ENCODE data around the gene CIAO3. TPM values are rescaled to one million over a fixed set of nuclear protein-coding genes. Genes with fewer than 3 reads are reported as not detected.

CIAO3 gene
- total RNA-seq, 1 experiment from 2014 or later = 45.1 TPM

- DNase-seq (ENCODE audit: low spot score) = peak; percentile 79
Observed at GRCh38 chr16:711548-712320, 29.1 kb downstream of the CIAO3 start.

- DNase-seq (ENCODE audit: low spot score) = no peak
Observed at GRCh38 chr16:711084-711483, 29.7 kb downstream of the CIAO3 start.

- no peak for DNase-seq (ENCODE audit: low spot score)
Observed at GRCh38 chr16:710500-711075, 30.2 kb downstream of the CIAO3 start.

- peak; percentile 92 for DNase-seq (ENCODE audit: low spot score)
Observed at GRCh38 chr16:709566-710499, 31.0 kb downstream of the CIAO3 start.

- no peak for DNase-seq (ENCODE audit: low spot score)
Observed at GRCh38 chr16:708959-709358, 31.8 kb downstream of the CIAO3 start.

GRCh38 chr16:708019-708418 is 32.8 kb downstream of the CIAO3 start:
- DNase-seq (ENCODE audit: low spot score) = no peak

GRCh38 chr16:707062-707538 is 33.7 kb downstream of the CIAO3 start:
- DNase-seq (ENCODE audit: low spot score) = no peak

- no peak for DNase-seq (ENCODE audit: low spot score)
Observed at GRCh38 chr16:706189-707061, 34.4 kb downstream of the CIAO3 start.

GRCh38 chr16:705431-706188 is 35.2 kb downstream of the CIAO3 start, which contains the start of gene FBXL16:
Gene FBXL16, minus strand, starts transcription at chr16:705801. Its CDS starts 8,396 bp downstream, at chr16:697405.
- no peak for DNase-seq (ENCODE audit: low spot score)

- no peak for DNase-seq (ENCODE audit: low spot score)
Observed at GRCh38 chr16:704552-705380, 36.0 kb downstream of the CIAO3 start.

- DNase-seq (ENCODE audit: low spot score) = no peak
Observed at GRCh38 chr16:704047-704446, 36.8 kb downstream of the CIAO3 start.

GRCh38 chr16:703406-703805 is 37.4 kb downstream of the CIAO3 start:
- DNase-seq (ENCODE audit: low spot score) = no peak

- DNase-seq (ENCODE audit: low spot score) = no peak
Observed at GRCh38 chr16:702341-702740, 38.5 kb downstream of the CIAO3 start.

GRCh38 chr16:700684-701584 is 39.9 kb downstream of the CIAO3 start:
- no peak for DNase-seq (ENCODE audit: low spot score)

GRCh38 chr16:698911-699671 is 41.7 kb downstream of the CIAO3 start:
- DNase-seq (ENCODE audit: low spot score) = no peak

GRCh38 chr16:695355-696089 is 45.3 kb downstream of the CIAO3 start:
- no peak for DNase-seq (ENCODE audit: low spot score)

- no peak for DNase-seq (ENCODE audit: low spot score)
Observed at GRCh38 chr16:694863-695354, 45.9 kb downstream of the CIAO3 start.
